PFSK-1 (cell line): ENCODE measurements around the gene ENO1.

Experiments
- FOXP2 ChIP-seq: optimal IDR thresholded peaks from 2 replicates; pipeline ENCODE3; 2011; ENCODE audit warnings: borderline replicate concordance, control low read depth, inconsistent platforms; ENCODE audit not compliant: insufficient read depth; ENCODE audit errors: extremely low read length, extremely low read depth
- POLR2AphosphoS5 ChIP-seq: IDR thresholded peaks from 2 replicates; pipeline ENCODE4 v1.6.1; 2012; ENCODE audit warnings: low read depth, mild to moderate bottlenecking, control low read depth, low read length, moderate library complexity
- SIN3A ChIP-seq: IDR thresholded peaks from 2 replicates; pipeline ENCODE4 v1.6.1; 2012; ENCODE audit warnings: mild to moderate bottlenecking, low read length, moderate library complexity, borderline replicate concordance; ENCODE audit not compliant: insufficient read depth
- TAF1 ChIP-seq: IDR thresholded peaks from 2 replicates; pipeline ENCODE4 v1.6.1; 2012; ENCODE audit warnings: low read length, control low read depth, borderline replicate concordance; ENCODE audit not compliant: insufficient read depth
- TF ChIP-seq, protein P1 (sequence below), 2 experiments: IDR thresholded peaks; 2 replicates each; pipeline versions ENCODE4 v1.6.1 to v1.8.0; 2011 to 2012; ENCODE audit warnings: low read depth in 2 of 2, low read length in 2 of 2, control low read depth in 1 of 2, inconsistent platforms in 1 of 2, mild to moderate bottlenecking in 1 of 2, moderate library complexity in 1 of 2; ENCODE audit not compliant: insufficient read depth in 1 of 2

GRCh38 chr1:8903908-8904650 lies 25.6 kb upstream of the ENO1 start:
- TF ChIP-seq TAF1 (no peak), SIN3A (no peak), POLR2AphosphoS5 (no peak), FOXP2 (no peak)
- TF ChIP-seq, protein P1, sequence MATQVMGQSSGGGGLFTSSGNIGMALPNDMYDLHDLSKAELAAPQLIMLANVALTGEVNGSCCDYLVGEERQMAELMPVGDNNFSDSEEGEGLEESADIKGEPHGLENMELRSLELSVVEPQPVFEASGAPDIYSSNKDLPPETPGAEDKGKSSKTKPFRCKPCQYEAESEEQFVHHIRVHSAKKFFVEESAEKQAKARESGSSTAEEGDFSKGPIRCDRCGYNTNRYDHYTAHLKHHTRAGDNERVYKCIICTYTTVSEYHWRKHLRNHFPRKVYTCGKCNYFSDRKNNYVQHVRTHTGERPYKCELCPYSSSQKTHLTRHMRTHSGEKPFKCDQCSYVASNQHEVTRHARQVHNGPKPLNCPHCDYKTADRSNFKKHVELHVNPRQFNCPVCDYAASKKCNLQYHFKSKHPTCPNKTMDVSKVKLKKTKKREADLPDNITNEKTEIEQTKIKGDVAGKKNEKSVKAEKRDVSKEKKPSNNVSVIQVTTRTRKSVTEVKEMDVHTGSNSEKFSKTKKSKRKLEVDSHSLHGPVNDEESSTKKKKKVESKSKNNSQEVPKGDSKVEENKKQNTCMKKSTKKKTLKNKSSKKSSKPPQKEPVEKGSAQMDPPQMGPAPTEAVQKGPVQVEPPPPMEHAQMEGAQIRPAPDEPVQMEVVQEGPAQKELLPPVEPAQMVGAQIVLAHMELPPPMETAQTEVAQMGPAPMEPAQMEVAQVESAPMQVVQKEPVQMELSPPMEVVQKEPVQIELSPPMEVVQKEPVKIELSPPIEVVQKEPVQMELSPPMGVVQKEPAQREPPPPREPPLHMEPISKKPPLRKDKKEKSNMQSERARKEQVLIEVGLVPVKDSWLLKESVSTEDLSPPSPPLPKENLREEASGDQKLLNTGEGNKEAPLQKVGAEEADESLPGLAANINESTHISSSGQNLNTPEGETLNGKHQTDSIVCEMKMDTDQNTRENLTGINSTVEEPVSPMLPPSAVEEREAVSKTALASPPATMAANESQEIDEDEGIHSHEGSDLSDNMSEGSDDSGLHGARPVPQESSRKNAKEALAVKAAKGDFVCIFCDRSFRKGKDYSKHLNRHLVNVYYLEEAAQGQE (IDR thresholded peaks at IDR 0.05; ENCODE audit: insufficient read depth in 1 of 2, low read depth in 2 of 2, low read length in 2 of 2), result no peak
